Stimulated activated CD8-positive, alpha-beta memory T cell treated with anti-CD3 and anti-CD28 coated beads, Interleukin-15, amount 100 ng/mL, for 1 hour (primary cell): ENCODE data around the gene GHDC.
"Not testable (repeated sequence)": the region's sequence is repeated elsewhere in the genome, so short reads cannot be mapped to it uniquely, and the experiment has no call there.

Experiments used
- DNase-seq: peaks from one replicate; pipeline ENCODE4 v3.0.0-alpha.2; 2020; ENCODE audit warnings: low read depth

The GHDC gene

DNA sequence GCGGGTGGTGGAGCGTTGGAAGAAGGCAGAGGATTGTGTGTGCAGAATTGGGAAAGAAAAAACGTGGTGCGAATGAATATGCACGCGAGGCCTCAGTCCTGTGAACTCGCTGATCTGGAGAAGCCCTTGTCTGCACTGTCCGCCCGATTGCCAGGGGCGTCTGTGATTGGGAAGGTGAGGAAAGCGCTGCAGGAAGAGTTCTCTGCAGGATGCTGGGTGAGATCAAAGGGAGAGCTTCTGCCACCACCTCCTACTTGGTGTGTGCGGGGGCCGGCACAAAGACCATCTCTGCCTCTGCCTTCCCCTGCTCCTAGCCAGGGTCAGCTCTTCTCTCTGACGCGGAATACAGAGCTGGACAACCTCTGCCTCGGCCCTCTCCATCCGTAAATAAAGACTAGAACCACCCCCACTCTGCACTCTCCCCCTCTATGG is 38.7 kb downstream of the GHDC start:
- DNase-seq, result no peak

DNA sequence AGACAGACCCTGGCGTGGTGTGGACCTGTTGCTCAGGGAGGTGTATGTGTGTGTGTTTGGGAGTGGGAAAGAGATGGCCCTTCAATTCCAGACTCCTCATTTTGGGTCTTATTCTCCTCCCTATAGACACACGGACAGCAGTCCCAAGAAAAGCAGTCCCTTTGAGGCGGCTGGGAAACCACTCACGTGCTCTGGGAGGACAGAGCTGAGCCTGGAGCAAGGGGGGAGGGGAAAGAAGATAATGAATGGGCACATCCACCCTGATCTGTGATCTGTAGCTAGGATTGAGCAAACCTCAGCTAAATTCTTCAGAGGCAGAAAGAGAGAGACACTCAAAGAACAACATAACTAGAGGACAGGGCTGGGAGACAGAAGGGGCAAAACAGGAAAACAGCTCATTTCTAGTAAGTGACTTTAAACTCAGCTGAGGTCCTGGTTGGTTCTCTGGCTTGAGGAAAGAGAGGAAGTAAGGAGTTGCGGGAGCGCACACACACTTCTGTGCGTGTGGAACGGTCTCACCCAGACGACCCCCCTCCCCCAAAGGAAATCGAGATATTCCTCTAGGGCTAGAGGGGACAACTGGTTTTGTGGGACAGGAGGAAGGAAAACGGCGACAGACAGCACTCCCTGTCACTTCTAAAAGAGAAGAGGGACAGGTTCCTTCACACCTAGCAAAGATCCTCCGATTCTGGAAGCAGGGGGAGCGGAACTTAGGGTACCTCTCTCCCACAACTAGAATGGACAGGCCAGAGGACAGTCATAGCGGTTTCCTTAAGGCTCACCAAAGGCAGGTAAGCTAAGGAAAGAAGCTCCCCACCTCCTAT is 40.2 kb downstream of the GHDC start:
- DNase-seq, result no peak

DNA sequence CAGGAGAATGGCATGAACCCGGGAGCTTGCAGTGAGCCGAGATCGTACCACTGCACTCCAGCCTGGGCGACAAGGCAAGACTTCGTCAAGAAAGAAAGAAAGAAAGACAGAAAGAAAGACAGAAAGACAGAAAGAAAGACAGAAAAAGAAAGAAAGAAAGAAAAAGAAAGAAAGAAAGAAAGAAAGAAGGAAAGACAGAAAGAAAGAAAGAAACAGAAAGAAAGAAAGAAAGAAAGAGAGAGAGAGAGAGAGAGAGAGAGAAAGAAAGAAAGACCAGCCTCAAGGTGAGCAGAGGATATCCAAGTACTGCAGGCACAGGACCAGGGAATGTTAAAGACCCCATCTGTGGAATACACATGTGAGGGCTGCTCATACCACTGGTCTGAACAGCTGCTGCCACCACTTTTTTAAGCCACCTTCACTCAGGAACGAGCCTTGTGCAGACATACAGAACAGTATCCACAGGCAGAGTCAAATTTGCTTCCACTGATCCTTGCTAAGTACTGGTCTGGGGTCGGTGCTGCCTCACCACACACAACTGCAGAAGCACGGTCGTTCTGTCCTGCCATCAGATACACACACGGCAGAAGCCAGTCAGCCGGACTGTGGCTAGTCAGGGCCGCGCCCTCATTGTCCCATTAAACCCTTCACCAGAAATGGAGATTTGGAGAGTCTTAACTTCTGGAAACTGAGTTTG is 47.2 kb downstream of the GHDC start:
- DNase-seq, result no peak

DNA sequence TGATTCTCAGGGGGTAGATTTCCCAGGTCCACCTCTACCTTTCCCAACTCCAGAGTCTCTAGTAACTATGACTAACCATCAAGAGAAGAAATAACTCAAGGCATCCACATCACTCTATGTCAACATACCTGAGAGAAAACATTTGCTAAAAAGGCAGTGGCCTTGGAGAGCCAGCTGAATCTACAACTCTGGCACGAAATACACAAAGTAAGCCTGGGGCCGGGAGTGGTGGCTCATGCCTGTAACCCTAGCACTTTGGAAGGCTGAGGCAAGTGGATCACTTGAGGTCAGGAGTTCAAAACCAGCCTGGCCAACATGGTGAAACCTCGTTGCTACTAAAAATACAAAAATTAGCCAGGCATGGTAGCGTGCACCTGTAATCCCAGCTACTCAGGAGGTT is 51.2 kb downstream of the GHDC start:
- not testable (repeated sequence) for DNase-seq

DNA sequence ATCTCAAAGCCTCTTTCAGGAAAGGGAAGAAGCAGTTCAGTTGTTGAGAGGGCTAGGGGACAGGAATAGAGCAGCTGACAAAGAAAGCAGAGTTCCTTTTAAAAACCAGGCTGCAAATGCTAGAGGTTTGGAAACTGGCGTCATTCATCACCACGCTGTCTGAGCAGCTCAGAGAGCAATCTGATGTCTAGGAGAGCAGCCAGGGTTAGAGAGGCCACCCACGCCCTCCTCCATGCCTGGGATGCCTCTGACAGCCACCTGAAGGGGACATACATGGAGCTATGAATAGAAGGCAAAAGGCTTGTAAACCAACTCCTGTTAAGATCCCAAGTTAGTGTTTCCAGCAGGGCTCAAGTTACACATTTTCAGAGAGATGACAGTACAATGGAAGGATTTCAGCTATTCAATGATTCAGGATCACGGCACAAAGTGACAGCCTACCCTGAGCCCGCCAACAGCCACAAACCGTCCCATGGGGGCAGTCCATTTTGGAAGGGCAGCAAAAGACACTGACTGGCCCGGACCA is 51.9 kb downstream of the GHDC start:
- no peak for DNase-seq

DNA sequence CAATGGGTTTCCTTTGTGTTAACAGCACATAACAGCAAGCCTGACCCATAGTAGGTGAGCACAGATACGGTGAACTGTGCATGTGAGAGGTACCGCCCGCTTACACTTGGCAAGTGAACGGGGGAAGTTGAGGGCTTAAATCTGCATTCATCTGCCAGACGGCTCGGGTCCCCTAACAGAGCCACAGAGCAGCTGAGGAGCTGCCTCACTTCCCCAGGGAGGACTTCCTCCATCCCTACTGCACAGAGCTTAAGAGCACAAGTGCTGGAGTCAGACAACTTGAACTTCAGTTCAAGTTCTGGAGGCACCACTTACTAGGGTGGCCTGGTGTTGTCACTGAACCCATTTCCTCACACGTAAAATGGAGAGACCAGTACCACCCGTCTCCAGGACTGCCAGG is 52.9 kb downstream of the GHDC start:
- DNase-seq, result no peak

DNA sequence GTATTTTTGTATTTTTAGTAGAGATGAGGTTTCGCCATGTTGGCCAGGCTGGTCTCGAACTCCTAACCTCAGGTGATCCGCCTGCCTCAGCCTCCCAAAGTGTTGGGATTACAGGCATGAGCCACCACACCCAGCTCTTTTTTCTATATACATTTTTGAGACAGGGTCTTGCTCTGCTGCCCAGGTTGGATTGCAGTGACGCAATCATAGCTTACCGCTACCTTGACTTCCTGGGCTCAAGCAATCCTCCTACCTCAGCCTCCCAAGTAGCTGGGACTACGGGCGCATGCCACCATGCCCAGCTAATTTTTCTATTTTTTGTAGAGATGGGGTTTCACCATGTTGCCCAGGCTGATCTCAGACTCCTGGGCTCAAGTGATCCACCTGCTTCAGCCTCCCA is 53.6 kb downstream of the GHDC start:
- not testable (repeated sequence) for DNase-seq
